ENCODE results near the gene TOR1B.
"Not testable (repeated sequence)": the region's sequence is repeated elsewhere in the genome, so short reads cannot be mapped to it uniquely, and the experiment has no call there.

Gene TOR1B

GRCh38 chr9:129802833-129803675, at the start of gene TOR1B:
TSS of gene TOR1B (plus strand) at chr9:129803184. CDS start at chr9:129803213, 29 bp downstream.
- DNase-seq (ENCODE audit: insufficient read length, low spot score) (peak; percentile 84), FAIRE-seq (peak; percentile 71)

- DNase-seq (ENCODE audit: insufficient read length, low spot score), result no peak
- no peak for FAIRE-seq
These were observed 47.8 kb upstream of the TOR1B start for GRCh38 chr9:129755151-129755550.

GRCh38 chr9:129756191-129756590, 46.8 kb upstream of the TOR1B start:
- no peak for FAIRE-seq
- no peak for DNase-seq (ENCODE audit: insufficient read length, low spot score)

GRCh38 chr9:129757045-129757444, 45.9 kb upstream of the TOR1B start:
- no peak for FAIRE-seq
- peak; percentile 29 for DNase-seq (ENCODE audit: insufficient read length, low spot score)

GRCh38 chr9:129759319-129759718, 43.7 kb upstream of the TOR1B start:
- no peak for FAIRE-seq
- DNase-seq (ENCODE audit: insufficient read length, low spot score), result no peak

GRCh38 chr9:129759804-129760502, 43.0 kb upstream of the TOR1B start:
- no peak for DNase-seq (ENCODE audit: insufficient read length, low spot score)
- FAIRE-seq, result no peak

GRCh38 chr9:129760784-129761183, 42.2 kb upstream of the TOR1B start:
- not testable (repeated sequence) for FAIRE-seq; DNase-seq (ENCODE audit: insufficient read length, low spot score)

GRCh38 chr9:129761293-129761900, 41.6 kb upstream of the TOR1B start:
- FAIRE-seq (no peak), DNase-seq (ENCODE audit: insufficient read length, low spot score) (no peak)

GRCh38 chr9:129761901-129762369, 41.0 kb upstream of the TOR1B start:
- FAIRE-seq (no peak), DNase-seq (ENCODE audit: insufficient read length, low spot score) (no peak)

- not testable (repeated sequence) for FAIRE-seq; DNase-seq (ENCODE audit: insufficient read length, low spot score)
These were observed 40.5 kb upstream of the TOR1B start for GRCh38 chr9:129762370-129762984.

GRCh38 chr9:129762985-129763926, 39.7 kb upstream of the TOR1B start:
- FAIRE-seq (no peak), DNase-seq (ENCODE audit: insufficient read length, low spot score) (no peak)

- DNase-seq (ENCODE audit: insufficient read length, low spot score) (no peak), FAIRE-seq (no peak)
These were observed 37.1 kb upstream of the TOR1B start for GRCh38 chr9:129765764-129766317.

GRCh38 chr9:129768486-129768885, 34.5 kb upstream of the TOR1B start:
- FAIRE-seq, result no peak
- DNase-seq (ENCODE audit: insufficient read length, low spot score), result no peak

- no peak for FAIRE-seq
These were observed 33.3 kb upstream of the TOR1B start for GRCh38 chr9:129769669-129770068.

GRCh38 chr9:129770741-129771140, 32.2 kb upstream of the TOR1B start:
- DNase-seq (ENCODE audit: insufficient read length, low spot score), result no peak
- FAIRE-seq, result no peak

More at GRCh38 chr9:129769669-129770068, 33.3 kb upstream of the TOR1B start:
- DNase-seq (ENCODE audit: insufficient read length, low spot score), result no peak

GRCh38 chr9:129773262-129774048, 29.5 kb upstream of the TOR1B start:
- no peak for DNase-seq (ENCODE audit: insufficient read length, low spot score)
- no peak for FAIRE-seq

GRCh38 chr9:129774791-129775447, 28.1 kb upstream of the TOR1B start:
- DNase-seq (ENCODE audit: insufficient read length, low spot score) (no peak), FAIRE-seq (no peak)

- FAIRE-seq, result no peak
These were observed 27.6 kb upstream of the TOR1B start for GRCh38 chr9:129775448-129775798.

More at GRCh38 chr9:129775448-129775798, 27.6 kb upstream of the TOR1B start:
- no peak for DNase-seq (ENCODE audit: insufficient read length, low spot score)

All from GM19239 (cell line).